ENCODE results near the gene RNF149. TPM values are rescaled to one million over a fixed set of nuclear protein-coding genes. Genes with fewer than 3 reads are reported as not detected.
"Not testable (repeated sequence)": the region's sequence is repeated elsewhere in the genome, so short reads cannot be mapped to it uniquely, and the experiment has no call there.

Gene RNF149
- total RNA-seq, 4 donors from 2014 or later, result 70.1 to 135 (median 77.7) TPM

- TF ChIP-seq CTCF (IDR thresholded peaks at IDR 0.05) (no peak), POLR2AphosphoS5 (IDR thresholded peaks at IDR 0.05) (no peak), EP300 (IDR thresholded peaks at IDR 0.05) (no peak), POLR2A (IDR thresholded peaks at IDR 0.05) (no peak)
- H3K4me3 ChIP-seq, result no peak overlapping the region
- H3K27me3 ChIP-seq, result no peaks in the 10 kb centered on the region
- no peak for DNase-seq (ENCODE audit: low spot score in 2 of 2)
- peaks cover 11% of the 10 kb centered on the region for H3K36me3 ChIP-seq
- no peak overlapping the region for H3K27ac ChIP-seq
- peaks cover 44% of the 10 kb centered on the region for H3K4me1 ChIP-seq
- H3K9me3 ChIP-seq, result no peaks in the 10 kb centered on the region
- WGBS, result 76% methylated on average over 3 of the region's 3 CpGs
Observed at GRCh38 chr2:101255501-101255900, 53.0 kb downstream of the RNF149 start.

- H3K27ac ChIP-seq, result no peak overlapping the region
- peak overlapping the region; percentile 79 for H3K4me3 ChIP-seq
- WGBS, result 23% methylated on average over 17 of the region's 17 CpGs
- no peaks in the 10 kb centered on the region for H3K9me3 ChIP-seq
- DNase-seq (ENCODE audit: low spot score in 2 of 2), result no peak
- H3K4me1 ChIP-seq, result peaks cover 44% of the 10 kb centered on the region
- no peaks in the 10 kb centered on the region for H3K27me3 ChIP-seq
- H3K36me3 ChIP-seq, result peaks cover 5% of the 10 kb centered on the region
- TF ChIP-seq POLR2A (IDR thresholded peaks at IDR 0.05), result no peak
- no peak for TF ChIP-seq EP300 (IDR thresholded peaks at IDR 0.05)
- no peak for TF ChIP-seq POLR2AphosphoS5 (IDR thresholded peaks at IDR 0.05)
- TF ChIP-seq CTCF (IDR thresholded peaks at IDR 0.05), result no peak
Observed at GRCh38 chr2:101253703-101254450, 54.6 kb downstream of the RNF149 start.

- Histone ChIP-seq H3K27ac (peak overlapping the region; percentile 91), H3K9me3 (no peaks in the 10 kb centered on the region), H3K27me3 (no peaks in the 10 kb centered on the region), H3K4me1 (peaks cover 44% of the 10 kb centered on the region), H3K36me3 (no peaks in the 10 kb centered on the region), H3K4me3 (peak overlapping the region; percentile 79)
- DNase-seq (ENCODE audit: low spot score in 2 of 2), result peak; percentile 86 to 87
- TF ChIP-seq POLR2AphosphoS5 (IDR thresholded peaks at IDR 0.05) (no peak), POLR2A (IDR thresholded peaks at IDR 0.05) (peak in 1 of 2 donors; percentile 12)
- under 1% methylated on average over 36 of the region's 65 CpGs for WGBS
Observed at GRCh38 chr2:101253013-101253702, 55.3 kb downstream of the RNF149 start.

GRCh38 chr2:101252408-101253012 lies 56.0 kb downstream of the RNF149 start, which contains the start of gene CNOT11:
Gene CNOT11, plus strand, starts transcription at chr2:101252886. Its CDS starts 79 bp downstream, at chr2:101252965.
- WGBS, result under 1% methylated on average over 21 of the region's 63 CpGs
- H3K36me3 ChIP-seq, result no peaks in the 10 kb centered on the region
- DNase-seq (ENCODE audit: low spot score in 2 of 2), result peak; percentile 98 to 99
- H3K4me1 ChIP-seq, result peaks cover 44% of the 10 kb centered on the region
- no peaks in the 10 kb centered on the region for H3K27me3 ChIP-seq
- H3K9me3 ChIP-seq, result no peaks in the 10 kb centered on the region
- H3K27ac ChIP-seq, result peak within 1 kb of the TSS; percentile 91
- peak within 1 kb of the TSS; percentile 79 for H3K4me3 ChIP-seq
- TF ChIP-seq CTCF (IDR thresholded peaks at IDR 0.05), result no peak
- TF ChIP-seq POLR2A (IDR thresholded peaks at IDR 0.05), result peak in 1 of 2 donors; percentile 77
- TF ChIP-seq POLR2AphosphoS5 (IDR thresholded peaks at IDR 0.05), result peak in 2 of 3 donors; percentile 50 to 58
- TF ChIP-seq EP300 (IDR thresholded peaks at IDR 0.05), result no peak

- no peaks in the 10 kb centered on the region for H3K36me3 ChIP-seq
- peak overlapping the region; percentile 79 for H3K4me3 ChIP-seq
- peaks cover 42% of the 10 kb centered on the region for H3K4me1 ChIP-seq
- peak overlapping the region; percentile 91 for H3K27ac ChIP-seq
- no peak for TF ChIP-seq POLR2AphosphoS5 (IDR thresholded peaks at IDR 0.05)
- peak; percentile 25 to 27 for TF ChIP-seq CTCF (IDR thresholded peaks at IDR 0.05)
- no peak for TF ChIP-seq POLR2A (IDR thresholded peaks at IDR 0.05)
- H3K27me3 ChIP-seq, result no peaks in the 10 kb centered on the region
- WGBS, result 22% methylated on average over 16 of the region's 16 CpGs
- DNase-seq (ENCODE audit: low spot score in 2 of 2), result no peak
- no peaks in the 10 kb centered on the region for H3K9me3 ChIP-seq
Observed at GRCh38 chr2:101251844-101252407, 56.6 kb downstream of the RNF149 start.

GRCh38 chr2:101251246-101251781 lies 57.2 kb downstream of the RNF149 start:
- H3K4me1 ChIP-seq, result peaks cover 35% of the 10 kb centered on the region
- H3K9me3 ChIP-seq; DNase-seq (ENCODE audit: low spot score in 2 of 2); H3K27ac ChIP-seq; H3K4me3 ChIP-seq; H3K27me3 ChIP-seq; H3K36me3 ChIP-seq: not testable (repeated sequence)
- 83% methylated on average over 10 of the region's 10 CpGs for WGBS
